ENCODE data around the gene FHDC1.

- TF ChIP-seq, protein P1, sequence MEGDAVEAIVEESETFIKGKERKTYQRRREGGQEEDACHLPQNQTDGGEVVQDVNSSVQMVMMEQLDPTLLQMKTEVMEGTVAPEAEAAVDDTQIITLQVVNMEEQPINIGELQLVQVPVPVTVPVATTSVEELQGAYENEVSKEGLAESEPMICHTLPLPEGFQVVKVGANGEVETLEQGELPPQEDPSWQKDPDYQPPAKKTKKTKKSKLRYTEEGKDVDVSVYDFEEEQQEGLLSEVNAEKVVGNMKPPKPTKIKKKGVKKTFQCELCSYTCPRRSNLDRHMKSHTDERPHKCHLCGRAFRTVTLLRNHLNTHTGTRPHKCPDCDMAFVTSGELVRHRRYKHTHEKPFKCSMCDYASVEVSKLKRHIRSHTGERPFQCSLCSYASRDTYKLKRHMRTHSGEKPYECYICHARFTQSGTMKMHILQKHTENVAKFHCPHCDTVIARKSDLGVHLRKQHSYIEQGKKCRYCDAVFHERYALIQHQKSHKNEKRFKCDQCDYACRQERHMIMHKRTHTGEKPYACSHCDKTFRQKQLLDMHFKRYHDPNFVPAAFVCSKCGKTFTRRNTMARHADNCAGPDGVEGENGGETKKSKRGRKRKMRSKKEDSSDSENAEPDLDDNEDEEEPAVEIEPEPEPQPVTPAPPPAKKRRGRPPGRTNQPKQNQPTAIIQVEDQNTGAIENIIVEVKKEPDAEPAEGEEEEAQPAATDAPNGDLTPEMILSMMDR (IDR thresholded peaks at IDR 0.05; ENCODE audit: low read length), result no peak
- TF ChIP-seq EZH2 (IDR thresholded peaks at IDR 0.05; ENCODE audit: borderline replicate concordance, low read length), result no peak
Observed at GRCh38 chr4:152999346-153000075, 63.4 kb downstream of the FHDC1 start.

All from OCI-LY1 (cell line).